WTC11 (cell line): ENCODE measurements around the gene SAMD3. TPM values are rescaled to one million over a fixed set of nuclear protein-coding genes. Genes with fewer than 3 reads are reported as not detected.

Experiments used
- ATAC-seq: fragments of 200-7000 bp; cut with Tn5 transposase; 2 replicates; pipeline ENCODE4 v1.10.0; 2021; ENCODE audit warnings: mild to moderate bottlenecking, moderate library complexity
- CTCF ChIA-PET: fragments of 300-600 bp; sonication (Branson Sonifier 250); formaldehyde crosslinking; loops from one replicate; lab custom pipeline; 2021; ENCODE audit warnings: antibody characterized with exemption; lab: Charles Lee
- POLR2A ChIA-PET: fragments of 350-600 bp; sonication (Branson Sonifier 250); formaldehyde crosslinking; loops from one replicate; lab custom pipeline; 2021; ENCODE audit warnings: antibody characterized with exemption; lab: Charles Lee
- DNase-seq: peaks from one replicate; pipeline ENCODE4 v3.0.0; 2021; ENCODE audit warnings: low spot score
- H3K27ac Mint-ChIP-seq: 2 replicates; pipeline ENCODE4 v1.8.0; 2021; ENCODE audit warnings: mixed read lengths
- H3K27me3 Mint-ChIP-seq: 2 replicates; pipeline ENCODE4 v1.8.0; 2021; ENCODE audit warnings: low read depth, mild to moderate bottlenecking, moderate library complexity, mixed read lengths
- H3K36me3 Mint-ChIP-seq: 2 replicates; pipeline ENCODE4 v1.8.0; 2021; ENCODE audit warnings: mixed read lengths
- H3K4me1 Mint-ChIP-seq: 2 replicates; pipeline ENCODE4 v1.8.0; 2022; ENCODE audit warnings: mixed read lengths
- H3K4me3 Mint-ChIP-seq: 2 replicates; pipeline ENCODE4 v1.8.0; 2021; ENCODE audit warnings: mild to moderate bottlenecking, moderate library complexity, mixed read lengths
- H3K9me3 Mint-ChIP-seq: 2 replicates; pipeline ENCODE4 v1.8.0; 2021; ENCODE audit warnings: mixed read lengths
- ARID4B ChIP-seq: sonication (generic); formaldehyde crosslinking; IDR thresholded peaks from 2 replicates; pipeline ENCODE4 v1.8.0; 2023; ENCODE audit warnings: missing genetic modification reagents, mild to moderate bottlenecking, borderline replicate concordance
- ATF2 ChIP-seq: sonication (generic); formaldehyde crosslinking; IDR thresholded peaks from 2 replicates; pipeline ENCODE4 v1.8.1; 2022; ENCODE audit warnings: low read depth, missing genetic modification reagents, borderline replicate concordance
- FOXP1 ChIP-seq: sonication (generic); formaldehyde crosslinking; IDR thresholded peaks from 2 replicates; pipeline ENCODE4 v1.8.0; 2022; ENCODE audit warnings: missing genetic modification reagents, mild to moderate bottlenecking, moderate library complexity, borderline replicate concordance
- NR2C2 ChIP-seq: sonication (generic); formaldehyde crosslinking; IDR thresholded peaks from 2 replicates; pipeline ENCODE4 v1.8.0; 2022; ENCODE audit warnings: mild to moderate bottlenecking, missing genetic modification reagents
- RELA ChIP-seq: sonication (generic); formaldehyde crosslinking; IDR thresholded peaks from 2 replicates; pipeline ENCODE4 v1.8.1; 2022; ENCODE audit warnings: missing genetic modification reagents, mild to moderate bottlenecking, borderline replicate concordance
- ZNF219 ChIP-seq: sonication (generic); formaldehyde crosslinking; IDR thresholded peaks from 2 replicates; pipeline ENCODE4 v1.8.0; 2023; ENCODE audit warnings: missing genetic modification reagents, mild to moderate bottlenecking, borderline replicate concordance
- ZNF232 ChIP-seq: sonication (generic); formaldehyde crosslinking; IDR thresholded peaks from 2 replicates; pipeline ENCODE4 v1.8.0; 2022; ENCODE audit warnings: mild to moderate bottlenecking, missing genetic modification reagents
- ZNF263 ChIP-seq: sonication (generic); formaldehyde crosslinking; IDR thresholded peaks from 2 replicates; pipeline ENCODE4 v1.8.1; 2022; ENCODE audit warnings: low read depth, mild to moderate bottlenecking, moderate library complexity, missing genetic modification reagents
- ZNF423 ChIP-seq: fragments of 250-450 bp; sonication (Bioruptor Pico); IDR thresholded peaks from 2 replicates; pipeline ENCODE4 v2.1.2; 2022; ENCODE audit warnings: mild to moderate bottlenecking, moderate library complexity
- total RNA-seq: library from RNA; stranded (reverse); gene quantifications from 3 replicates; pipeline ENCODE4 v1.2.3, GENCODE V29; 2021
- TF ChIP-seq, protein P1 (sequence below): sonication (generic); formaldehyde crosslinking; IDR thresholded peaks from 2 replicates; pipeline ENCODE4 v1.8.1; 2023; ENCODE audit warnings: mild to moderate bottlenecking, missing genetic modification reagents, moderate library complexity
- TF ChIP-seq, protein P2 (sequence below): sonication (generic); formaldehyde crosslinking; IDR thresholded peaks from 2 replicates; pipeline ENCODE4 v1.8.0; 2023; ENCODE audit warnings: mild to moderate bottlenecking, missing genetic modification reagents
- TF ChIP-seq, protein P3 (sequence below): sonication (generic); formaldehyde crosslinking; IDR thresholded peaks from 2 replicates; pipeline ENCODE4 v1.8.1; 2023; ENCODE audit warnings: mild to moderate bottlenecking, missing genetic modification reagents, moderate library complexity
- TF ChIP-seq, protein P4 (sequence below): sonication (generic); formaldehyde crosslinking; IDR thresholded peaks from 2 replicates; pipeline ENCODE4 v1.8.0; 2022; ENCODE audit warnings: mild to moderate bottlenecking, missing genetic modification reagents

SAMD3 gene
- total RNA-seq, 1 experiment from 2014 or later, result 1.2 TPM

DNA sequence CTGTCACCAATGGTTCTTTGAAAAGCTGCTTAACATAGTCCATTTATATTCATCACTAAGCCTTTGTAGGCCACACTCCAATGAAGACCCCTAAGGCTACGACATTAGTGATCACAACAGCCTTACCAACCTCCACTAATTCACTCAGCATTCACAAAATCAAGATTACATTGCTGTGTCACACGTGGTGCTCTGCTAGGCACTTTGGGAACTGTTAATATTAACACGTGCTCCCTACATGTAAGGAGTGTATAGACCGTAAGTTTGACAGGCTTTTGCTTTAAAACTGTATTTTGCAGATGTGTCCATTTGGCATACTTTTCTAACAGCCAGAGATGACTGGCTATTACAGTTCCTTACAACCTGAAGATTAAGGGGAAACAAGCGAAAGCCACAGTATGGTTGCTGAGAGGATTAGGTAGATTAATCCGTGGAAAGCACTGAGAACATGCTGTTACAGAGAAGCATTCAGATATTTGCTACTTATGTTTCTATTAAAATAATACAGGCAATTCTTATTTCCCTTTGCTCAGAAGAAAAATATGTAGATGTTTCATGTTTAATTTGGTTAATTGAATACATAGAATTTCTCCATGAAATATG is 69.7 kb downstream of the SAMD3 start:
- Mint-ChIP-seq H3K4me3 (no peak overlapping the region), H3K27ac (no peak overlapping the region), H3K4me1 (peaks cover 5% of the 10 kb centered on the region), H3K27me3 (no peaks in the 10 kb centered on the region), H3K36me3 (peaks cover under 1% of the 10 kb centered on the region), H3K9me3 (peaks cover 1% of the 10 kb centered on the region)
- ChIA-PET POLR2A (no interaction called here), CTCF (no interaction called here)
- DNase-seq (no peak), ATAC-seq (peak; percentile 67)
- TF ChIP-seq ZNF263 (CRISPR knock-in tag) (no peak), NR2C2 (CRISPR knock-in tag) (no peak), ARID4B (CRISPR knock-in tag) (no peak), ZNF423 (no peak), FOXP1 (CRISPR knock-in tag) (no peak), RELA (CRISPR knock-in tag) (no peak), ZNF232 (CRISPR knock-in tag) (no peak), ZNF219 (CRISPR knock-in tag) (no peak), ATF2 (CRISPR knock-in tag) (no peak)
- TF ChIP-seq, protein P1, sequence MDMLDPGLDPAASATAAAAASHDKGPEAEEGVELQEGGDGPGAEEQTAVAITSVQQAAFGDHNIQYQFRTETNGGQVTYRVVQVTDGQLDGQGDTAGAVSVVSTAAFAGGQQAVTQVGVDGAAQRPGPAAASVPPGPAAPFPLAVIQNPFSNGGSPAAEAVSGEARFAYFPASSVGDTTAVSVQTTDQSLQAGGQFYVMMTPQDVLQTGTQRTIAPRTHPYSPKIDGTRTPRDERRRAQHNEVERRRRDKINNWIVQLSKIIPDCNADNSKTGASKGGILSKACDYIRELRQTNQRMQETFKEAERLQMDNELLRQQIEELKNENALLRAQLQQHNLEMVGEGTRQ, result no peak
- TF ChIP-seq, protein P2, sequence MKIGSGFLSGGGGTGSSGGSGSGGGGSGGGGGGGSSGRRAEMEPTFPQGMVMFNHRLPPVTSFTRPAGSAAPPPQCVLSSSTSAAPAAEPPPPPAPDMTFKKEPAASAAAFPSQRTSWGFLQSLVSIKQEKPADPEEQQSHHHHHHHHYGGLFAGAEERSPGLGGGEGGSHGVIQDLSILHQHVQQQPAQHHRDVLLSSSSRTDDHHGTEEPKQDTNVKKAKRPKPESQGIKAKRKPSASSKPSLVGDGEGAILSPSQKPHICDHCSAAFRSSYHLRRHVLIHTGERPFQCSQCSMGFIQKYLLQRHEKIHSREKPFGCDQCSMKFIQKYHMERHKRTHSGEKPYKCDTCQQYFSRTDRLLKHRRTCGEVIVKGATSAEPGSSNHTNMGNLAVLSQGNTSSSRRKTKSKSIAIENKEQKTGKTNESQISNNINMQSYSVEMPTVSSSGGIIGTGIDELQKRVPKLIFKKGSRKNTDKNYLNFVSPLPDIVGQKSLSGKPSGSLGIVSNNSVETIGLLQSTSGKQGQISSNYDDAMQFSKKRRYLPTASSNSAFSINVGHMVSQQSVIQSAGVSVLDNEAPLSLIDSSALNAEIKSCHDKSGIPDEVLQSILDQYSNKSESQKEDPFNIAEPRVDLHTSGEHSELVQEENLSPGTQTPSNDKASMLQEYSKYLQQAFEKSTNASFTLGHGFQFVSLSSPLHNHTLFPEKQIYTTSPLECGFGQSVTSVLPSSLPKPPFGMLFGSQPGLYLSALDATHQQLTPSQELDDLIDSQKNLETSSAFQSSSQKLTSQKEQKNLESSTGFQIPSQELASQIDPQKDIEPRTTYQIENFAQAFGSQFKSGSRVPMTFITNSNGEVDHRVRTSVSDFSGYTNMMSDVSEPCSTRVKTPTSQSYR, result no peak
- TF ChIP-seq, protein P3, sequence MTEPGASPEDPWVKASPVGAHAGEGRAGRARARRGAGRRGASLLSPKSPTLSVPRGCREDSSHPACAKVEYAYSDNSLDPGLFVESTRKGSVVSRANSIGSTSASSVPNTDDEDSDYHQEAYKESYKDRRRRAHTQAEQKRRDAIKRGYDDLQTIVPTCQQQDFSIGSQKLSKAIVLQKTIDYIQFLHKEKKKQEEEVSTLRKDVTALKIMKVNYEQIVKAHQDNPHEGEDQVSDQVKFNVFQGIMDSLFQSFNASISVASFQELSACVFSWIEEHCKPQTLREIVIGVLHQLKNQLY (CRISPR knock-in tag), result no peak
- TF ChIP-seq, protein P4, sequence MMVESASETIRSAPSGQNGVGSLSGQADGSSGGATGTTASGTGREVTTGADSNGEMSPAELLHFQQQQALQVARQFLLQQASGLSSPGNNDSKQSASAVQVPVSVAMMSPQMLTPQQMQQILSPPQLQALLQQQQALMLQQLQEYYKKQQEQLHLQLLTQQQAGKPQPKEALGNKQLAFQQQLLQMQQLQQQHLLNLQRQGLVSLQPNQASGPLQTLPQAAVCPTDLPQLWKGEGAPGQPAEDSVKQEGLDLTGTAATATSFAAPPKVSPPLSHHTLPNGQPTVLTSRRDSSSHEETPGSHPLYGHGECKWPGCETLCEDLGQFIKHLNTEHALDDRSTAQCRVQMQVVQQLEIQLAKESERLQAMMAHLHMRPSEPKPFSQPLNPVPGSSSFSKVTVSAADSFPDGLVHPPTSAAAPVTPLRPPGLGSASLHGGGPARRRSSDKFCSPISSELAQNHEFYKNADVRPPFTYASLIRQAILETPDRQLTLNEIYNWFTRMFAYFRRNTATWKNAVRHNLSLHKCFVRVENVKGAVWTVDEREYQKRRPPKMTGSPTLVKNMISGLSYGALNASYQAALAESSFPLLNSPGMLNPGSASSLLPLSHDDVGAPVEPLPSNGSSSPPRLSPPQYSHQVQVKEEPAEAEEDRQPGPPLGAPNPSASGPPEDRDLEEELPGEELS, result no peak
